Stimulated activated CD8-positive, alpha-beta memory T cell treated with anti-CD3 and anti-CD28 coated beads, Interleukin-12 subunit alpha, Interleukin-12 subunit beta, amount 100 ng/mL, for 1 hour (primary cell): ENCODE results near the gene COPA.

Source experiments
- DNase-seq: peaks from one replicate; pipeline ENCODE4 v3.0.0-alpha.2; 2020; ENCODE audit warnings: low read depth

COPA gene

GRCh38 chr1:160362168-160362957, 19.3 kb upstream of the COPA start:
- DNase-seq: no peak

- DNase-seq: no peak
Measured at GRCh38 chr1:160361814-160362167, 18.7 kb upstream of the COPA start.

- DNase-seq: no peak
Measured at GRCh38 chr1:160361199-160361598, 18.1 kb upstream of the COPA start.

GRCh38 chr1:160360227-160360695, 17.2 kb upstream of the COPA start:
- no peak for DNase-seq

- no peak for DNase-seq
Measured at GRCh38 chr1:160359559-160360226, 16.6 kb upstream of the COPA start.

- no peak for DNase-seq
Measured at GRCh38 chr1:160358073-160358472, 15.0 kb upstream of the COPA start.

- DNase-seq: no peak
Measured at GRCh38 chr1:160357286-160358002, 14.4 kb upstream of the COPA start.

- DNase-seq: no peak
Measured at GRCh38 chr1:160354388-160354985, 11.4 kb upstream of the COPA start.

GRCh38 chr1:160353223-160353622, 10.2 kb upstream of the COPA start:
- no peak for DNase-seq

GRCh38 chr1:160352555-160352954, 9.5 kb upstream of the COPA start:
- DNase-seq: no peak

- no peak for DNase-seq
Measured at GRCh38 chr1:160351629-160352028, 8.6 kb upstream of the COPA start.

GRCh38 chr1:160346958-160347357, 3.9 kb upstream of the COPA start:
- no peak for DNase-seq

- no peak for DNase-seq
Measured at GRCh38 chr1:160346463-160346862, 3.4 kb upstream of the COPA start.

- no peak for DNase-seq
Measured at GRCh38 chr1:160344936-160345335, 1.9 kb upstream of the COPA start.

GRCh38 chr1:160344241-160344640, 1.2 kb upstream of the COPA start:
- no peak for DNase-seq

GRCh38 chr1:160342526-160342925, 524 bp downstream of the COPA start:
- DNase-seq: no peak

- DNase-seq: no peak
Measured at GRCh38 chr1:160340866-160341265, 2.2 kb downstream of the COPA start.

GRCh38 chr1:160340146-160340545, 2.9 kb downstream of the COPA start:
- DNase-seq: no peak

GRCh38 chr1:160338580-160338979, 4.5 kb downstream of the COPA start:
- DNase-seq: no peak

- no peak for DNase-seq
Measured at GRCh38 chr1:160332516-160332915, 10.5 kb downstream of the COPA start.

- no peak for DNase-seq
Measured at GRCh38 chr1:160330119-160330518, 12.9 kb downstream of the COPA start.

GRCh38 chr1:160328184-160328583, 14.9 kb downstream of the COPA start:
- no peak for DNase-seq

GRCh38 chr1:160326418-160326817, 16.6 kb downstream of the COPA start:
- DNase-seq: no peak
